Keratinocyte (primary cell): ENCODE data around the gene IGFL1. TPM values are rescaled to one million over a fixed set of nuclear protein-coding genes. Genes with fewer than 3 reads are reported as not detected.
A peak's percentile ranks its signal among the peaks of the same experiment; 100 is the strongest.
"Not testable (repeated sequence)": the region's sequence is repeated elsewhere in the genome, so short reads cannot be mapped to it uniquely, and the experiment has no call there.

Experiments
- DNase-seq: peaks from one replicate; pipeline ENCODE4 v3.0.0-alpha.2; 2011; ENCODE audit warnings: low read depth, missing footprints, low spot score
- FAIRE-seq: peaks from 2 replicates; lab custom pipeline; 2011; peaks lifted over from hg19 to GRCh38; lab: Jason Lieb, UNC
- H2AFZ ChIP-seq: 2 replicates; pipeline ENCODE4 v1.6.0; 2012; ENCODE audit warnings: low read length, control low read depth, inconsistent platforms; ENCODE audit not compliant: control insufficient read depth
- H3K27ac ChIP-seq: 2 replicates; pipeline ENCODE4 v1.5.1; 2011; ENCODE audit warnings: low read length; ENCODE audit not compliant: control insufficient read depth, insufficient read depth
- H3K27me3 ChIP-seq: 3 replicates; pipeline ENCODE4 v1.6.0; 2011; ENCODE audit warnings: low read length; ENCODE audit not compliant: control insufficient read depth, insufficient read depth; ENCODE audit errors: extremely low read depth
- H3K36me3 ChIP-seq, 2 experiments: 2 replicates in 1 of 2; 3 replicates in 1 of 2; pipeline ENCODE4 v1.5.1; 2011; ENCODE audit warnings: low read length in 2 of 2, mild to moderate bottlenecking in 1 of 2; ENCODE audit not compliant: control insufficient read depth in 2 of 2, insufficient read depth in 2 of 2; ENCODE audit errors: extremely low read depth in 1 of 2
- H3K4me1 ChIP-seq: 3 replicates; pipeline ENCODE4 v1.5.1; 2011; ENCODE audit warnings: low read length; ENCODE audit not compliant: control insufficient read depth, insufficient read depth; ENCODE audit errors: extremely low read depth
- H3K4me2 ChIP-seq: 3 replicates; pipeline ENCODE4 v1.6.0; 2011; ENCODE audit warnings: low read depth, low read length; ENCODE audit not compliant: control insufficient read depth, insufficient read depth; ENCODE audit errors: extremely low read depth
- H3K4me3 ChIP-seq, 3 experiments: fragments of 200-600 bp in 1 of 3; sonication (generic) in 1 of 3; 2 replicates in 2 of 3; 3 replicates in 1 of 3; pipeline ENCODE4 v1.5.1; 2011 to 2016; ENCODE audit warnings: low read length in 3 of 3, mild to moderate bottlenecking in 3 of 3, control low read depth in 2 of 3, inconsistent platforms in 1 of 3, low read depth in 1 of 3, mixed read lengths in 1 of 3, mixed run types in 1 of 3, moderate library complexity in 1 of 3; ENCODE audit not compliant: control insufficient read depth in 2 of 3, insufficient read depth in 2 of 3; ENCODE audit errors: extremely low read depth in 1 of 3
- H3K79me2 ChIP-seq: 2 replicates; pipeline ENCODE4 v1.6.0; 2012; ENCODE audit warnings: low read length; ENCODE audit not compliant: control insufficient read depth, insufficient read depth
- H3K9ac ChIP-seq: 3 replicates; pipeline ENCODE4 v1.6.0; 2011; ENCODE audit warnings: low read length; ENCODE audit not compliant: control insufficient read depth, insufficient read depth; ENCODE audit errors: extremely low read depth
- H3K9me1 ChIP-seq: 3 replicates; pipeline ENCODE4 v1.6.0; 2011; ENCODE audit warnings: low read length; ENCODE audit not compliant: control insufficient read depth, insufficient read depth; ENCODE audit errors: extremely low read depth
- H3K9me3 ChIP-seq: 2 replicates; pipeline ENCODE4 v1.5.1; 2012; ENCODE audit warnings: low read depth, low read length; ENCODE audit not compliant: control insufficient read depth
- H4K20me1 ChIP-seq: 3 replicates; pipeline ENCODE4 v1.6.0; 2011; ENCODE audit warnings: low read length; ENCODE audit not compliant: control insufficient read depth, insufficient read depth; ENCODE audit errors: extremely low read depth
- CTCF ChIP-seq, 3 experiments: IDR thresholded peaks in 1 of 3; conservative IDR thresholded peaks in 1 of 3; optimal IDR thresholded peaks in 1 of 3; 2 replicates in 2 of 3; 3 replicates in 1 of 3; pipeline versions ENCODE3 to v1.5.1; 2011; ENCODE audit warnings: low read length in 3 of 3, mild to moderate bottlenecking in 3 of 3, moderate library complexity in 2 of 3, control low read depth in 1 of 3, inconsistent platforms in 1 of 3; ENCODE audit not compliant: insufficient read depth in 2 of 3; ENCODE audit errors: extremely low read depth in 1 of 3
- EZH2 ChIP-seq: IDR thresholded peaks from one replicate; pipeline ENCODE4 v1.6.1; 2012; ENCODE audit warnings: inconsistent platforms, mild to moderate bottlenecking, low read length, moderate library complexity
- dilution Hi-C: fragments of 300-500 bp; cut with MboI; formaldehyde crosslinking; loops from one replicate; pipeline ENCODE4 v1.7.0; 2020; ENCODE audit warnings: low sequenced_read_pairs; ENCODE audit not compliant: extremely low pct_ligation_motif_present
- polyA plus RNA-seq, 5 experiments: library from polyadenylated mRNA; depleted of rRNA in 3 of 5; stranded (reverse) in 3 of 5; stranded (forward) in 1 of 5; unstranded in 1 of 5; fragments of >200 nt; gene quantifications; 1 replicate in 1 of 5; 2 replicates in 3 of 5; 3 replicates in 1 of 5; pipeline versions ENCODE4 v1.2.1 to v1.2.3, GENCODE V29; 2011 to 2012; ENCODE audit warnings: missing spikeins in 2 of 5, low read depth in 1 of 5, low replicate concordance in 1 of 5

The IGFL1 gene
- polyA plus RNA-seq, 1 donor (not counting 4 experiments of a cell fraction or from before 2014, with no cell fraction given): 21.3 TPM

GRCh38 chr19:46221152-46221551 is 8.4 kb upstream of the IGFL1 start:
- no peaks in the 10 kb centered on the region for H3K9me3 ChIP-seq
- no peaks in the 10 kb centered on the region for H3K36me3 ChIP-seq
- H3K9ac ChIP-seq: no peak overlapping the region
- H3K4me3 ChIP-seq: no peak overlapping the region
- peaks cover 26% of the 10 kb centered on the region for H3K27me3 ChIP-seq
- H3K27ac ChIP-seq: no peak overlapping the region
- no peak for TF ChIP-seq CTCF (optimal IDR thresholded peaks at IDR 0.05 in 1 of 3, IDR thresholded peaks at IDR 0.05 in 1 of 3, conservative IDR thresholded peaks at IDR 0.05 in 1 of 3; ENCODE audit: extremely low read depth in 1 of 3, insufficient read depth in 2 of 3, low read length in 3 of 3)
- no peak for TF ChIP-seq EZH2
- no peak overlapping the region for H2AFZ ChIP-seq
- H3K4me1 ChIP-seq: peaks cover 38% of the 10 kb centered on the region
- peaks cover 4% of the 10 kb centered on the region for H4K20me1 ChIP-seq
- FAIRE-seq: no peak
- dilution Hi-C loops: no loop called here
- no peak for DNase-seq
- H3K4me2 ChIP-seq: no peak overlapping the region
- H3K9me1 ChIP-seq: no peaks in the 10 kb centered on the region
- no peaks in the 10 kb centered on the region for H3K79me2 ChIP-seq

- peak overlapping the region; percentile 68 for H3K4me2 ChIP-seq
- H3K27ac ChIP-seq: no peak overlapping the region
- peak; percentile 94 for FAIRE-seq
- H3K9ac ChIP-seq: no peak overlapping the region
- H3K4me1 ChIP-seq: peaks cover 40% of the 10 kb centered on the region
- peaks cover 4% of the 10 kb centered on the region for H4K20me1 ChIP-seq
- H2AFZ ChIP-seq: no peak overlapping the region
- H3K27me3 ChIP-seq: peaks cover 35% of the 10 kb centered on the region
- no peak for TF ChIP-seq CTCF (optimal IDR thresholded peaks at IDR 0.05 in 1 of 3, IDR thresholded peaks at IDR 0.05 in 1 of 3, conservative IDR thresholded peaks at IDR 0.05 in 1 of 3; ENCODE audit: extremely low read depth in 1 of 3, insufficient read depth in 2 of 3, low read length in 3 of 3)
- no peak for TF ChIP-seq EZH2
- peak overlapping the region in 1 of 3 experiments; percentile 6 for H3K4me3 ChIP-seq
- dilution Hi-C loops: no loop called here
- DNase-seq: no peak
- no peaks in the 10 kb centered on the region for H3K79me2 ChIP-seq
- no peaks in the 10 kb centered on the region for H3K9me3 ChIP-seq
- H3K9me1 ChIP-seq: no peaks in the 10 kb centered on the region
- H3K36me3 ChIP-seq: no peaks in the 10 kb centered on the region
Observed at GRCh38 chr19:46221981-46222610, 7.4 kb upstream of the IGFL1 start.

DNA sequence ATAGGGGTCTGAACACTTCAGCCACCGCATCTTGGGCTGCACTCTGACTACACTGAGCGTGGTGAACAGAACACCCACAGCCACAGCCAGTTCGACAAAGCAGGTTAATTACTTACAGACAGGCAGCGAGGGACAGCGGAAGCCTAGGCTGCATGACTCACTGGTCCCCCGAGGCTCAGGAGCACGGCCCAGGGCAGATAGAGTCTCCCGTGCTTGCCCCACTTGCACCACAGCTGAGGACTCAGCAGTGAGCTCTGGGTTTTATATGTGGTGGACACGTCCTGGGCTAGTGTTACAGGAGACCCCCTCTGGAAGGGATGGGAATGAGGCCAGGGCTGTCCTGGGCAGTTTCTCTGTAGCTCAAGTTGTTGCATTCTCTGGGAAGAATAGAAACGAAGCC is 5.8 kb upstream of the IGFL1 start:
- H3K9ac ChIP-seq, dilution Hi-C loops, H3K36me3 ChIP-seq, H3K9me3 ChIP-seq, H3K79me2 ChIP-seq, H3K4me3 ChIP-seq, H3K9me1 ChIP-seq, H3K27ac ChIP-seq, DNase-seq, H2AFZ ChIP-seq, H4K20me1 ChIP-seq: not testable (repeated sequence)
- Histone ChIP-seq H3K4me2 (peak overlapping the region; percentile 14), H3K4me1 (peaks cover 40% of the 10 kb centered on the region), H3K27me3 (peaks cover 51% of the 10 kb centered on the region)
- peak; percentile 92 for FAIRE-seq
